Pancreas (tissue), 10 donors: Measurements from ENCODE around the gene XG. TPM values are rescaled to one million over a fixed set of nuclear protein-coding genes. Genes with fewer than 3 reads are reported as not detected.

ENCODE experiments used
- ATAC-seq, 4 donors: fragments of 200-7000 bp; cut with Tn5 transposase; one replicate each; pipeline versions ENCODE4 v1.8.0 to v1.9.1; 2020; ENCODE audit warnings: mild to moderate bottlenecking in 4 of 4, moderate library complexity in 4 of 4
- DNase-seq, 6 donors: peaks; one replicate each; pipeline ENCODE4 v3.0.0-alpha.2; 2020
- FAIRE-seq: peaks from 2 replicates; lab custom pipeline; 2012; peaks lifted over from hg19 to GRCh38; lab: Jason Lieb, UNC
- H3K27ac ChIP-seq, 4 donors: fragments of 200-600 bp; sonication (generic); 1 replicate in 3 of 4; 2 replicates in 1 of 4; pipeline versions ENCODE4 v1.5.0 to v1.8.0; 2020
- H3K27me3 ChIP-seq, 4 donors: fragments of 200-600 bp; one replicate each; pipeline ENCODE4 v1.8.0; 2021
- H3K36me3 ChIP-seq, 3 donors: fragments of 200-600 bp; sonication (generic) in 1 of 3; one replicate each; pipeline versions ENCODE4 v1.5.0 to v1.8.0; 2020 to 2021
- H3K4me1 ChIP-seq, 3 donors: fragments of 200-600 bp; one replicate each; pipeline ENCODE4 v1.8.0; 2021
- H3K4me3 ChIP-seq, 4 donors: fragments of 200-600 bp; sonication (generic) in 2 of 4; one replicate each; pipeline versions ENCODE4 v1.5.0 to v1.8.0; 2020 to 2021
- H3K9me3 ChIP-seq, 4 donors: fragments of 200-600 bp; one replicate each; pipeline ENCODE4 v1.8.0; 2021
- WGBS, 2 donors: extraction: QIAGEN DNeasy Blood & Tissue Kit; methylation state at CpG; one replicate each; pipeline ENCODE4 v1.1.7; 2013; 5-methylcytosine and 5-hydroxymethylcytosine counted together
- intact Hi-C, 3 donors: fragments of 100-400 bp; cut with DNase I; formaldehyde crosslinking; loops; one replicate each; pipeline versions ENCODE4 v1.11.1 to v1.14.2; 2022
- polyA plus RNA-seq, 2 donors: library from polyadenylated mRNA; stranded (reverse); fragments of 200-250 nt; gene quantifications; one replicate each; pipeline ENCODE4 v1.2.3, GENCODE V29; 2013
- total RNA-seq, 6 donors: library from RNA; stranded (reverse); fragmentation: NEBNext Ultra II Directional in 4 of 6; extraction: Animal tissue kit (Norgen Biotek cat#: 25700) in 4 of 6; gene quantifications; one replicate each; pipeline versions ENCODE4 v1.2.1 to v1.2.4, GENCODE V29; 2021 to 2023
- TF ChIP-seq, protein P1 (sequence below), 4 donors: fragments of 200-600 bp; sonication (generic) in 3 of 4; IDR thresholded peaks; one replicate each; pipeline versions ENCODE4 v1.5.0 to v1.8.0; 2021; ENCODE audit warnings: antibody characterized with exemption in 4 of 4
- donor health status: healthy with polysubstance abuse.
- donor health status: DM: no; HTN: no; CAD: no; lungs with moderate emphysema.
- donor health status: DM: no; HTN: no; CAD: no.
- donor health status: control.
- donor health status: control.
- donor health status: Bipolar disorder and iron deficiency.
- donor health status: DM: yes; HTN: yes; CAD: no.
- donor health status: DM: no; HTN: no; CAD: no.
- donor health status: DM: no; HTN: no; CAD: no.
- donor health status: DM: yes; HTN: yes; CAD: no.

Gene XG
- total and polyA plus RNA-seq, 8 donors = 0.11 to 0.38 (median 0.22) TPM; not detected in 4

- WGBS, 2 donors = 79 to 85% methylated on average over 10 of the region's 10 CpGs
Observed at GRCh38 chrX:2708592-2709188, 43.1 kb upstream of the XG start.

DNA sequence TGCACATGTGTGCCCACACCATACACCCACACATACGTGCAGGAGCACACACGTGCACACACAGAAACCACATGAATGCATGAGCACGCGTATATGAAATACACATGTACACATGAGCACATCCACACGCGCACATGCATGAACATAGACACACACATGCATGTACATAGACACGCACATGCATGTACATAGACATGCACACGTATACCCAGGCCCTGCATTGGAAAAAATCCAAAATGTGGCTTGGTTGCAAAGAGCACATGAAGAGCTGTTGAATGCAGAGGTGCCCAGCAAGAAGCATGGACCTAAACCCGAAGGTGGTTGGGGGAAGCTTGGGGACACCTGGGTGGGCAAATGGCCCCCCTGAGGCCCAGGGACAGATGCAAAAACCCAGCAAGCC is 42.3 kb upstream of the XG start:
- FAIRE-seq (no peak), ATAC-seq (no peak), DNase-seq (peak in 1 of 6 donors; percentile 5)
- H3K9me3 ChIP-seq = no peaks in the 10 kb centered on the region
- no peak overlapping the region for H3K4me3 ChIP-seq
- TF ChIP-seq, protein P1, sequence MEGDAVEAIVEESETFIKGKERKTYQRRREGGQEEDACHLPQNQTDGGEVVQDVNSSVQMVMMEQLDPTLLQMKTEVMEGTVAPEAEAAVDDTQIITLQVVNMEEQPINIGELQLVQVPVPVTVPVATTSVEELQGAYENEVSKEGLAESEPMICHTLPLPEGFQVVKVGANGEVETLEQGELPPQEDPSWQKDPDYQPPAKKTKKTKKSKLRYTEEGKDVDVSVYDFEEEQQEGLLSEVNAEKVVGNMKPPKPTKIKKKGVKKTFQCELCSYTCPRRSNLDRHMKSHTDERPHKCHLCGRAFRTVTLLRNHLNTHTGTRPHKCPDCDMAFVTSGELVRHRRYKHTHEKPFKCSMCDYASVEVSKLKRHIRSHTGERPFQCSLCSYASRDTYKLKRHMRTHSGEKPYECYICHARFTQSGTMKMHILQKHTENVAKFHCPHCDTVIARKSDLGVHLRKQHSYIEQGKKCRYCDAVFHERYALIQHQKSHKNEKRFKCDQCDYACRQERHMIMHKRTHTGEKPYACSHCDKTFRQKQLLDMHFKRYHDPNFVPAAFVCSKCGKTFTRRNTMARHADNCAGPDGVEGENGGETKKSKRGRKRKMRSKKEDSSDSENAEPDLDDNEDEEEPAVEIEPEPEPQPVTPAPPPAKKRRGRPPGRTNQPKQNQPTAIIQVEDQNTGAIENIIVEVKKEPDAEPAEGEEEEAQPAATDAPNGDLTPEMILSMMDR (IDR thresholded peaks at IDR 0.05) = no peak
- WGBS, 2 donors = 80 to 85% methylated on average over 9 of the region's 9 CpGs
- intact Hi-C loops = no loop called here
- H3K36me3 ChIP-seq = no peaks in the 10 kb centered on the region
- H3K27ac ChIP-seq = peak overlapping the region in 2 of 4 donors; percentile 28
- H3K27me3 ChIP-seq = no peaks in the 10 kb centered on the region
- H3K4me1 ChIP-seq = peaks cover 0 to 3% (median 0%) of the 10 kb centered on the region in 3 donors

More at GRCh38 chrX:2708592-2709188, 43.1 kb upstream of the XG start:
- TF ChIP-seq, protein P1 (IDR thresholded peaks at IDR 0.05) = no peak
- H3K27ac ChIP-seq = peak overlapping the region in 1 of 4 donors; percentile 12
- FAIRE-seq = no peak
- DNase-seq = peak in 1 of 6 donors; percentile 41
- H3K9me3 ChIP-seq = no peaks in the 10 kb centered on the region
- intact Hi-C loops = no loop called here
- no peaks in the 10 kb centered on the region for H3K27me3 ChIP-seq
- no peaks in the 10 kb centered on the region for H3K36me3 ChIP-seq
- no peak overlapping the region for H3K4me3 ChIP-seq
- ATAC-seq = no peak
- peaks cover 0 to 3% (median 0%) of the 10 kb centered on the region in 3 donors for H3K4me1 ChIP-seq

GRCh38 chrX:2710041-2710840 is 41.6 kb upstream of the XG start:
- WGBS, 2 donors = 60 to 76% methylated on average over 15 of the region's 15 CpGs
- FAIRE-seq (no peak), DNase-seq (peak in 1 of 6 donors; percentile 10), ATAC-seq (peak in 3 of 4 donors; percentile 25 to 38 (median 28))
- H3K27ac ChIP-seq = peak overlapping the region in 2 of 4 donors; percentile 28
- TF ChIP-seq, protein P1 (IDR thresholded peaks at IDR 0.05) = no peak
- peaks cover 0 to 3% (median 0%) of the 10 kb centered on the region in 3 donors for H3K4me1 ChIP-seq
- no peaks in the 10 kb centered on the region for H3K27me3 ChIP-seq
- no peaks in the 10 kb centered on the region for H3K9me3 ChIP-seq
- H3K4me3 ChIP-seq = no peak overlapping the region
- intact Hi-C loops = no loop called here
- no peaks in the 10 kb centered on the region for H3K36me3 ChIP-seq

- H3K27ac ChIP-seq = no peak overlapping the region
- no peaks in the 10 kb centered on the region for H3K9me3 ChIP-seq
- H3K36me3 ChIP-seq = peaks cover 0 to 1% (median 0%) of the 10 kb centered on the region in 3 donors
- no peaks in the 10 kb centered on the region for H3K27me3 ChIP-seq
- DNase-seq (no peak), ATAC-seq (no peak), FAIRE-seq (no peak)
- H3K4me3 ChIP-seq = no peak overlapping the region
- H3K4me1 ChIP-seq = peaks cover 0 to 3% (median 0%) of the 10 kb centered on the region in 3 donors
- intact Hi-C loops = no loop called here
- TF ChIP-seq, protein P1 (IDR thresholded peaks at IDR 0.05) = no peak
- WGBS, 2 donors = 94 to 98% methylated on average over 2 of the region's 2 CpGs
Observed at GRCh38 chrX:2711441-2711840, 40.4 kb upstream of the XG start.
